GM21360 (cell line): ENCODE measurements around the gene ARID5B.

Experiments
- ATAC-seq: cut with Tn5 transposase; IDR thresholded peaks from one replicate; pipeline ENCODE4 v1.9.1; 2021; ENCODE audit warnings: mild to moderate bottlenecking, moderate library complexity; ENCODE audit not compliant: unreplicated experiment

Gene ARID5B

GRCh38 chr10:61882621-61883370 lies 18.7 kb upstream of the ARID5B start:
- peak; percentile 47 for ATAC-seq

GRCh38 chr10:61883371-61884025 lies 18.0 kb upstream of the ARID5B start:
- no peak for ATAC-seq

- ATAC-seq = no peak
Observed at GRCh38 chr10:61887772-61888171, 13.7 kb upstream of the ARID5B start.

- ATAC-seq = no peak
Observed at GRCh38 chr10:61888744-61889143, 12.8 kb upstream of the ARID5B start.

- no peak for ATAC-seq
Observed at GRCh38 chr10:61890430-61890829, 11.1 kb upstream of the ARID5B start.

- no peak for ATAC-seq
Observed at GRCh38 chr10:61890881-61891409, 10.6 kb upstream of the ARID5B start.

GRCh38 chr10:61891906-61892585 lies 9.5 kb upstream of the ARID5B start:
- no peak for ATAC-seq

GRCh38 chr10:61892961-61893360 lies 8.5 kb upstream of the ARID5B start:
- no peak for ATAC-seq

GRCh38 chr10:61894133-61894532 lies 7.4 kb upstream of the ARID5B start:
- ATAC-seq = no peak

GRCh38 chr10:61895898-61896600 lies 5.5 kb upstream of the ARID5B start:
- no peak for ATAC-seq

- ATAC-seq = peak; percentile 57
Observed at GRCh38 chr10:61896854-61897661, 4.4 kb upstream of the ARID5B start.

GRCh38 chr10:61897671-61898434 lies 3.6 kb upstream of the ARID5B start:
- ATAC-seq = no peak

GRCh38 chr10:61898435-61898778 lies 3.1 kb upstream of the ARID5B start:
- ATAC-seq = no peak

- no peak for ATAC-seq
Observed at GRCh38 chr10:61899069-61899531, 2.4 kb upstream of the ARID5B start.

- ATAC-seq = no peak
Observed at GRCh38 chr10:61899663-61899996, 1.9 kb upstream of the ARID5B start.

- ATAC-seq = peak; percentile 35
Observed at GRCh38 chr10:61899997-61900828, 1.3 kb upstream of the ARID5B start.

GRCh38 chr10:61901829-61902444 lies 438 bp downstream of the ARID5B start:
- no peak for ATAC-seq
